ENCODE results near the gene ASCC3.
"Not testable (repeated sequence)": the region's sequence is repeated elsewhere in the genome, so short reads cannot be mapped to it uniquely, and the experiment has no call there.

Gene ASCC3

DNA sequence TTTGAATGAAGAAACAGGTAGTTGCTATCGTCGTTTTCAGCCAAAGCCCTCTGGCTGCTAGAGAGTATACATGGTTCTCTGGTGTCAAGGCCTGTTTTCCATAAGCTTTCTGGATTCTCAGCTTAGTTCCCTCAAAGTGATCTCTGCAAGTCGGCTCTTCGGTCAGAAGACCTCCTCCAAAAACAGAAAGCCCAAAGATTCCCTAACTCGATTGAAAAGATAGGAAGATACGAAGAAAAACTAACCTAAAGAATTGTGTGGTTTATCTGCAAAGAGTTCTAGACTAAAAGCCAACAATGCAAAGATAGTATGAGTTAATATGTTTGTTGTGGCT is 545 bp upstream of the ASCC3 start:
- peak in 1 of 14 donors; percentile 53 for DNase-seq

GRCh38 chr6:100880149-100880852 is 828 bp downstream of the ASCC3 start:
- peak in 1 of 14 donors; percentile 20 for DNase-seq

DNA sequence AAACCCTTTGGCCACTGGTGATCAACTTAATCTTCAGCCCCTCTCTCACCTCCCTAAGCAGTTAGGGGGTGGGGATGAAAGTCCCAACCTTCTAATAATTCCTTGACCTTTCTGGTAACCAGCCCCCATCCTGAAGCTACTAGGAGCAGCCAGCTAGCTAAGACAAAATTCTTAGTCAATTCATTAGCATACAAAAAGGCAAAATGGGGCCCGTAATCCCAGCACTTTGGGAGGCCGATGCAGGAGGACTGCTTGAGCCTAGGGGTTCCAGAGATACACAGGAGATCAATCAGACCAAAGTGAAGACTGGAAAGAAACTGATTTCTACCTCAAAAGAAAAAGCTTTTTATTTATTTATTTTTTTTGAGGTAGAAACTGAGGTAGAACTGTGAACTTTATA is 1.8 kb downstream of the ASCC3 start:
- DNase-seq, result no peak

- no peak for DNase-seq
Observed at GRCh38 chr6:100877851-100878250, 3.3 kb downstream of the ASCC3 start.

DNA sequence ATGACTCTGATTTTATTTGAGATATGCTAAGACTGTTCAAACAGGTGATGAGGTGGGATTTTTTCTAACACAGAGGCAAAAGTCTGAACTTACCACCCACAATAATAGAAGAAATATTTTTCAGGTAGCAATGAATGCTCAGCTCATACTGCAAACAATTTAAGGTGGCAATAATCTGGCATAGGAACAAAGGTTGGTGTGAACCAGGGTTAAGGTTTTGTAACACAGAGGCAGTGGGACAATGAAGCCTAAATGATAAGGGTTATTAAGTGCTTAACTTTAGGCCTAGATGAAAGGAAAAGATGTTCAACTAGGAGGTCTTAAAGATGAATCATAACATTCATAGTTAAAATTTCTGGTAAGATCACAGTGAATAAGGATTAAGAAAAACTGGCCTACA is 4.9 kb downstream of the ASCC3 start:
- DNase-seq, result no peak

GRCh38 chr6:100865525-100865924 is 15.6 kb downstream of the ASCC3 start:
- DNase-seq, result no peak

DNA sequence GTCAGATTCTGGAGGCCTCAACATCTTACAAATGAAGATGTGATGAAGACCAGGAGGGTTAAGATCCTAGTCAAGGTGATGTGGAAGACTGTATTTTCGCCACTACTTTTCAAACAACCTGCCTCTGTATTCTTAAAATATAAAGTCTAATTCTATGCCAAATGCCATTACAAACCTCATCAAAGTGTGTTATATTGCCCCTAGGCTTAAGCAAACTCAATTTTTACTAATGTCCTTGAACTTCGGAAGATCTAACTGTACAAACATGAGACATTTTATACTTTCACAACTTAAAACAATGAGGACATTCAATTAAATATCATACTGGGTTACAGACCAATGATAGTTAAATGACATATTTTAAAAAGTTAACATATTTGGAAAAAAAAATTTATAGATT is 19.1 kb downstream of the ASCC3 start:
- DNase-seq, result no peak

- DNase-seq, result no peak
Observed at GRCh38 chr6:100856146-100856545, 25.0 kb downstream of the ASCC3 start.

DNA sequence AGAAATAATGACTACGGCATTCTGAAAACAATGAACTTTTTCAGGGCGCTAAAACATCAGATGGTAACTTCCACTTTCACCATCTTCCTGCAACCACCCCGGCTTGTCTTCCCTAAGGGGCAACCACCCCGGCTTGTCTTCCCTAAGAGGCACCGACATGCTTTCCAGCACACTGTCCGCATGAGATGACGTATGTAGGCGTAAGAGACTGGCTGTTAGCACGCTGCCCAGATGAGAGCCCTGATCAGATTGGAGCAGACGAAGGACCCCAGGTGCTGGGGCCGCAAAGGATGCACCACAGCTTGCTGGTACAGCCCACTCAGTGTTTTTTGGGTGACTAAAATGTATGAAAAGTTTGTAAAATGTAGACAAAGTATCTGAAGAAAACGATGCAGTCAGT is 29.3 kb downstream of the ASCC3 start:
- DNase-seq, result no peak

- DNase-seq, result no peak
Observed at GRCh38 chr6:100850174-100850573, 31.0 kb downstream of the ASCC3 start.

DNA sequence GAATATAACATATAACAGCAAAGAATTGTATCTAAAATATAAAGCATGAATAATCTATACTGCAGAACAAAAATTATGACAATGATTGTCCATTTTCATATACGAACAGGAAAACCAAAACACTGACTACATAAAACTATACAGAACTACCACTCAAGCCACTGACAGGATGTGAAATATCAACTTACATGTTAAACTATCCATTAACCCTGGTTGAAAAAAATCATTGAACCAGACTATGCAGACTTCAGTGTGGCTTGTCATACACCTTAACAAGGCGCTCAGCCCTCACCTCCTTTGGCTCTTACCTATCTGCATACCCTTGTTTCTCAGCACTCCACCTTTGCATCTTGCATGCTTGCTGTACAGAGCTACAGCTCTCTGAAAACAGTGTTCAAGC is 34.9 kb downstream of the ASCC3 start:
- no peak for DNase-seq

DNA sequence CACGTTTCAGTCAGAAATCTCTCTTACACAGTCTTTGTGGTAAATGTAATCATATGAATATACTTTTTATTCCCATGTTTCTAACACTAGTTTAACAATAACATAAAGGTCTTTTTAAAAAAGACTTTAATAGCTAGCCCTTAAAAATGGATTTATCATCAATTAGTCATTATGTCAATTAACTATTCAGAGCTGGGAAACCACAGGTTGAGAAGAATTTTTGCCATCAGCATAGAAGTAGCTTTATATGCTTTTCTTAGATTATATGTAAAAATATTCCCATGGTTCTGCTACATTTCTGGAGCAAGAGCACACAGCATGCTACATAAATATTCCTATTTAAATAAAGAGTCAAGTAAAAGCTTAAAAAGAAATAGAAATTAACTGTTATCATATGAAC is 35.5 kb downstream of the ASCC3 start:
- no peak for DNase-seq

GRCh38 chr6:100839419-100839818 is 41.7 kb downstream of the ASCC3 start:
- no peak for DNase-seq

DNA sequence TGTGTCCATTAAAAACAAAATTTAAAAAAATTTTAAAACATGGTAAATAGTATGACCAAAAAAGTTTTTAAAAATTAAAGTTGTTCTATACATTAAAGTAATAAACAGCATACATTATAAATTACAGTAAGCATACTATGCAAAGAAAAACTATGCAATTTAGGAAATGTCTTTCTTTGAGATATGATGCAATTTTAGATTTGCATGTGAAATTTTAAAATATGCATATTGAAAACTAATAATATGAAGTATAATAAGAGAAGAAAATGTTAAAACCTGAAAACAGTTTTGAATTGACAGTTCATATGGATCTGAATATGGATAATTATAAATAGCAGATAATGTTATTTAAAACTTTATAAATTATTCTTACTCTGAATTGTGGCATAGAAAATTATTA is 43.1 kb downstream of the ASCC3 start:
- no peak for DNase-seq

GRCh38 chr6:100833972-100834574 is 47.1 kb downstream of the ASCC3 start:
- no peak for DNase-seq

GRCh38 chr6:100829077-100829595 is 52.0 kb downstream of the ASCC3 start:
- not testable (repeated sequence) for DNase-seq

DNA sequence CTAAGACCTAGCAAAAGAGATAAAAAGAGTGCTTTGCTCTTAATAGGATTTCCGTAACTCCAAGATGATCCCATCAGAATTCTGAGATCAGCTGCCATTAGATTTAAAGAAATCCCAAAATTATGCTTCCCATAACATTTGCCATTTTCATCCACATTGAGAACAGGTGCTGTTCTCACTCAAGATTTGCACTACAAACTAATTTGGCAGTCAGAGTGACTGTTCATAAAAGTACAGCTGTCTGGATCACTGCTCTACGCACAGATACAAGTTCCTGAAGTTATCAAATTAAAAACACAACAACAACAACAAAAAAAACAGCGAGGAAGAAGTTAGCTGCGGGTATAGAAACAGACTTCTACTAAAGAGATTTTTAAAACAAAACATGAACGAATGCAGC is 58.1 kb downstream of the ASCC3 start:
- DNase-seq, result no peak

- DNase-seq, result no peak
Observed at GRCh38 chr6:100818066-100818465, 63.1 kb downstream of the ASCC3 start.

GRCh38 chr6:100810015-100810414 is 71.1 kb downstream of the ASCC3 start:
- DNase-seq, result no peak

DNA sequence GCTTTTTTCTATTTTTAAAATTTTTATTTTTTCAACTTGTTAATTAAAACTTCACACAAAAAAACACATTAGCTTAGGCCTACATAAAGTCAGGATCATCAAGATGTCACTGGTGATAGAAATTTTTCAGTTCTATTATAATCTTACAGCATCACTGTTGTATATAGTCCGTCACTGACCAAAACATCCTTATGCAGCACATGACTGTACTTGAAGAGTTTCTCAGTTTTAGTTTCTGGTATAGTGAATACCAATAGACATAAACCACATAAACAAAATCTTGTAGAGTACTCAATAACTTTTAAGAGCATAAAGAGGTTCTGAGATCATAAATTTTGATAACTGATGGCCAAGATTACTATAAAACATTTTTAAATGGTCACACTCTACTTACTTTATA is 71.8 kb downstream of the ASCC3 start:
- DNase-seq, result no peak

DNA sequence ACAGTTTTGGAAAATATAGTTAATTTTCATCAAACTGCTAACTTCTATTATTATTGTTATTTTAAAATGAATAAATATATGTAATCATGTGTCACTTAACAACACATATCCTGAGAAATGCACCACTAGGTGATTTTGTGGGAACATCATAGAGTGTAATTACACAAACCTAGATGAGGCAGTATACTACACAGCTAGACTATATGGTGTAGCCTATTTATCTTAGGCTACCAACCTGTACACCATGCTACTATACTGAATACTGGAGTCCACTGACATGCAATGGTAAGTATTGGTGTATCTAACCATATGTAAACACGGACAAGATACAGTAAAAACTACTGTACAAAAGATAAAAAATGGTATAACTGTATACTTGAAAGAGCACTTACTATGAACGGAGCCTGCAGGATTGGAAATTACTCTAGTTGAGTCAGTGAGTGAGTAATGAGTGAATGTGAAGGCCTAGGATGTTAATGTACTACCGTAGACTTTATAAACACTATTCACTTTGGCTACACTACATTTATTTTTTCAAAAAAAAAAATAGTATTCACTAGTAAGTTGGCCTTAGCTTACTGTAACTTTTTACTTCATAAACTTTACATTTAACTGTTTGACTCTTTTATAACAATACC is 72.4 kb downstream of the ASCC3 start:
- no peak for DNase-seq

DNA sequence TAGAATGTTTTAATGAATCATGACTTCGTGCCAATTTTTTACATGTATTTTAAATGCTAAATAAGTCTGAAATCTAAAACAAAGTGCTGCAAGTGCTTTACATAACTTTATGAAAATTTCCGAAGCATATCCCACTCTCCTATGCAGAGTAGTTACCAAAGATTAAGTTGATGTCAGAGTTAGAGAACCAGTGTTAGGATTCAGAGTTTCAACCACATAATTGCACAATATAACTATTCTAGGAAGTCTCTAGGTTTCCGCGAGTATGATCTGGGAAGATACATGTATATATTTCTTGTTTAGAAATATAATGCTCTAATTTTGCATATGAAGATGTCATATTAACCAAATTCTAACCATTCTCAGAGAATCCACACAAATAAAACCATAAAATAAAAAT is 74.8 kb downstream of the ASCC3 start:
- DNase-seq, result no peak

DNA sequence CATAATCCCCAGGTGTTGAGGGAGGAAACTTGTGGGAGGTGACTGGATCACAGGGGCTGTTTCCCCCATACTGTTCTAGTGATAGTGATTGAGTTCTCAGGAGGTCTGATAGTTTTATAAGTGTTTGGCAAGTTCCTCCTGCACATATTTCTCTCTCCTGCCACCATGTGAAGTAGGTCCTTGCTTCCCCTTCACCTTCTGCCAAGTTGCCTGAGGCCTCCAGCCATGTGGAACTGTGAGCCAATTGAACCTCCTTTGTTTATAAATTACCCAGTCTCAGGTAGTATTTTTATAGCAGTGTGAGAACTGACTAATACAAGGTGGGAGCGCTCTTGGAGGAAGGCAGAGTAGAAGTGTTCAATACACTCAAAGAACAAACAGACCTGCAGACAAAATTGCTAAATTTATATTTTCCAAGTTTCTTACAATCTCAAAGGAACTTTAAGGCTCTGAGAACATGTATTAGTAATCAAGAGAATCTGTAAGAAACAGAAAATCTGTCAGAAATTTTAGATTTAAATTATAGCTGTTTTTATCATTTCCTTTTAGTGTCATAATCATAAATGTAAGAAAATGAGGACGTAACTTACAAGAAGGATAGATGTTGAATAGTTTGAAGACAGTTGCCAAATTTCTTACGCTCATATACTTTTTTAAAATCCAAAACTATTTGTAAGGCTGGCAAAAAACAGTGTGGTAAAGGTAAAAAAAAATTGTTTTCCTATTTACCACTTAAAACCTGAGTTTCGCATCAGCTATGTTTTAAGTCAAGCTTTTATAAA is 77.7 kb downstream of the ASCC3 start:
- no peak for DNase-seq

Measured in C1 segment of cervical spinal cord (tissue), 14 donors.